TTC549 (cell line): ENCODE measurements around the gene FAT3.

Experiments
- FAIRE-seq: peaks from 2 replicates; lab custom pipeline; 2012; peaks lifted over from hg19 to GRCh38; lab: Jason Lieb, UNC

Gene FAT3

GRCh38 chr11:92227959-92228935, 3.6 kb downstream of the FAT3 start:
- no peak for FAIRE-seq

GRCh38 chr11:92236856-92237255, 12.2 kb downstream of the FAT3 start:
- no peak for FAIRE-seq

GRCh38 chr11:92240916-92241315, 16.3 kb downstream of the FAT3 start:
- FAIRE-seq = no peak

- FAIRE-seq = no peak
Measured at GRCh38 chr11:92245700-92246271, 21.2 kb downstream of the FAT3 start.

- no peak for FAIRE-seq
Measured at GRCh38 chr11:92246630-92247029, 22.0 kb downstream of the FAT3 start.

GRCh38 chr11:92249156-92249753, 24.6 kb downstream of the FAT3 start:
- no peak for FAIRE-seq

GRCh38 chr11:92251980-92252379, 27.4 kb downstream of the FAT3 start:
- FAIRE-seq = no peak

- FAIRE-seq = no peak
Measured at GRCh38 chr11:92253421-92253820, 28.8 kb downstream of the FAT3 start.

GRCh38 chr11:92253945-92254344, 29.3 kb downstream of the FAT3 start:
- no peak for FAIRE-seq

GRCh38 chr11:92257536-92257935, 32.9 kb downstream of the FAT3 start:
- no peak for FAIRE-seq

GRCh38 chr11:92259861-92260260, 35.2 kb downstream of the FAT3 start:
- no peak for FAIRE-seq

- no peak for FAIRE-seq
Measured at GRCh38 chr11:92264350-92264749, 39.7 kb downstream of the FAT3 start.

- FAIRE-seq = no peak
Measured at GRCh38 chr11:92266806-92267205, 42.2 kb downstream of the FAT3 start.

GRCh38 chr11:92267278-92267677, 42.7 kb downstream of the FAT3 start:
- FAIRE-seq = no peak

GRCh38 chr11:92267968-92268367, 43.4 kb downstream of the FAT3 start:
- FAIRE-seq = no peak

GRCh38 chr11:92268546-92268945, 43.9 kb downstream of the FAT3 start:
- FAIRE-seq = no peak

- FAIRE-seq = no peak
Measured at GRCh38 chr11:92269021-92269420, 44.4 kb downstream of the FAT3 start.

GRCh38 chr11:92269841-92270240, 45.2 kb downstream of the FAT3 start:
- no peak for FAIRE-seq

GRCh38 chr11:92272651-92273050, 48.0 kb downstream of the FAT3 start:
- FAIRE-seq = no peak
